Trophoblast cell (in vitro differentiated cells and primary cell): ENCODE results near the gene CPE.

Source experiments
- DNase-seq, 2 donors: peaks; one replicate each; pipeline ENCODE4 v3.0.0-alpha.2; 2016
- H2AFZ ChIP-seq: 2 replicates; pipeline ENCODE4 v1.6.1; 2013; ENCODE audit warnings: low read length, moderate library complexity, mild to moderate bottlenecking; ENCODE audit not compliant: insufficient read depth, poor library complexity
- H2AK5ac ChIP-seq: 2 replicates; pipeline ENCODE4 v1.6.1; 2013; ENCODE audit warnings: mild to moderate bottlenecking, low read length
- H2BK120ac ChIP-seq: 2 replicates; pipeline ENCODE4 v1.6.1; 2013; ENCODE audit warnings: low read length, mild to moderate bottlenecking, moderate library complexity; ENCODE audit not compliant: insufficient read depth, poor library complexity
- H2BK12ac ChIP-seq: 2 replicates; pipeline ENCODE4 v1.6.1; 2013; ENCODE audit warnings: mild to moderate bottlenecking, low read length, moderate library complexity
- H2BK5ac ChIP-seq: 2 replicates; pipeline ENCODE4 v1.6.1; 2013; ENCODE audit warnings: low read length, low read depth, moderate library complexity, mild to moderate bottlenecking; ENCODE audit not compliant: poor library complexity
- H3K14ac ChIP-seq: 2 replicates; pipeline ENCODE4 v1.6.1; 2013; ENCODE audit warnings: mild to moderate bottlenecking, low read length
- H3K18ac ChIP-seq: 2 replicates; pipeline ENCODE4 v1.6.1; 2013; ENCODE audit warnings: mild to moderate bottlenecking, low read length
- H3K23ac ChIP-seq: 2 replicates; pipeline ENCODE4 v1.6.1; 2013; ENCODE audit warnings: low read length
- H3K27ac ChIP-seq: 2 replicates; pipeline ENCODE4 v1.5.1; 2013; ENCODE audit warnings: low read depth, mild to moderate bottlenecking, inconsistent platforms, low read length, moderate library complexity
- H3K27me3 ChIP-seq: 2 replicates; pipeline ENCODE4 v1.6.1; 2013; ENCODE audit warnings: inconsistent platforms, mild to moderate bottlenecking, low read length, moderate library complexity; ENCODE audit not compliant: insufficient read depth
- H3K36me3 ChIP-seq, 2 experiments: 1 replicate in 1 of 2; 2 replicates in 1 of 2; pipeline ENCODE4 v1.6.1; 2013; ENCODE audit warnings: low read length in 2 of 2, mild to moderate bottlenecking in 2 of 2, moderate library complexity in 1 of 2; ENCODE audit not compliant: insufficient read depth in 2 of 2, control insufficient read depth in 1 of 2
- H3K4ac ChIP-seq: 2 replicates; pipeline ENCODE4 v1.6.1; 2013; ENCODE audit warnings: low read depth, mild to moderate bottlenecking, low read length, moderate library complexity
- H3K4me1 ChIP-seq, 2 experiments: 1 replicate in 1 of 2; 2 replicates in 1 of 2; pipeline ENCODE4 v1.6.1; 2013; ENCODE audit warnings: low read length in 2 of 2, mild to moderate bottlenecking in 2 of 2, moderate library complexity in 1 of 2; ENCODE audit not compliant: insufficient read depth in 2 of 2, control insufficient read depth in 1 of 2
- H3K4me2 ChIP-seq: 2 replicates; pipeline ENCODE4 v1.6.1; 2013; ENCODE audit warnings: inconsistent platforms, mild to moderate bottlenecking, low read length, moderate library complexity
- H3K4me3 ChIP-seq: 2 replicates; pipeline ENCODE4 v1.5.1; 2013; ENCODE audit warnings: mild to moderate bottlenecking, low read depth, low read length, inconsistent platforms
- H3K79me1 ChIP-seq: one replicate; pipeline ENCODE4 v1.6.1; 2013; ENCODE audit warnings: low read length
- H3K79me2 ChIP-seq: 2 replicates; pipeline ENCODE4 v1.6.1; 2013; ENCODE audit warnings: low read length, mild to moderate bottlenecking; ENCODE audit not compliant: control insufficient read depth, insufficient read depth, poor library complexity
- H3K9ac ChIP-seq: 2 replicates; pipeline ENCODE4 v1.6.1; 2013; ENCODE audit warnings: mild to moderate bottlenecking, low read length
- H3K9me3 ChIP-seq: 2 replicates; pipeline ENCODE4 v1.6.1; 2013; ENCODE audit warnings: low read depth, mild to moderate bottlenecking, control low read depth, inconsistent platforms, low read length; ENCODE audit not compliant: insufficient read depth
- H4K12ac ChIP-seq: 2 replicates; pipeline ENCODE4 v1.6.1; 2013; ENCODE audit warnings: low read depth, mild to moderate bottlenecking, low read length, moderate library complexity
- H4K8ac ChIP-seq: 2 replicates; pipeline ENCODE4 v1.6.1; 2013; ENCODE audit warnings: low read depth, mild to moderate bottlenecking, low read length, moderate library complexity
- H4K91ac ChIP-seq: one replicate; pipeline ENCODE4 v1.6.1; 2013; ENCODE audit warnings: low read depth, mild to moderate bottlenecking, low read length, moderate library complexity
- WGBS: extraction: QIAGEN DNeasy Blood & Tissue Kit; methylation state at CpG from one replicate; pipeline ENCODE4 v1.1.7; 2013; ENCODE audit warnings: missing lambda C conversion rate; ENCODE audit not compliant: insufficient read length, insufficient coverage; ENCODE audit errors: extremely low coverage; 5-methylcytosine and 5-hydroxymethylcytosine counted together

CPE gene

GRCh38 chr4:165504184-165504583 lies 125.4 kb downstream of the CPE start:
- H3K36me3 ChIP-seq, result no peaks in the 10 kb centered on the region
- no peak overlapping the region for H4K91ac ChIP-seq
- no peak overlapping the region for H2AFZ ChIP-seq
- no peaks in the 10 kb centered on the region for H3K79me1 ChIP-seq
- no peak overlapping the region for H3K4me2 ChIP-seq
- no peak overlapping the region for H2AK5ac ChIP-seq
- peaks cover 2 to 3% of the 10 kb centered on the region in 2 experiments for H3K4me1 ChIP-seq
- H4K8ac ChIP-seq, result no peak overlapping the region
- H2BK5ac ChIP-seq, result no peak overlapping the region
- H3K4ac ChIP-seq, result no peak overlapping the region
- H3K18ac ChIP-seq, result no peak overlapping the region
- peak overlapping the region; percentile 7 for H2BK120ac ChIP-seq
- no peak overlapping the region for H3K27ac ChIP-seq
- DNase-seq, result no peak
- WGBS, result no CpG with 5 or more reads among the region's 3 CpGs
- H3K4me3 ChIP-seq, result no peak overlapping the region
- H3K79me2 ChIP-seq, result no peaks in the 10 kb centered on the region
- no peak overlapping the region for H3K9ac ChIP-seq
- H4K12ac ChIP-seq, result no peak overlapping the region
- H2BK12ac ChIP-seq, result no peak overlapping the region
- H3K27me3 ChIP-seq, result no peaks in the 10 kb centered on the region
- H3K14ac ChIP-seq, result no peak overlapping the region
- H3K9me3 ChIP-seq, result no peaks in the 10 kb centered on the region
- no peak overlapping the region for H3K23ac ChIP-seq

GRCh38 chr4:165505958-165506837 lies 127.4 kb downstream of the CPE start:
- H3K79me2 ChIP-seq, result no peaks in the 10 kb centered on the region
- no peak overlapping the region for H3K27ac ChIP-seq
- H2BK12ac ChIP-seq, result no peak overlapping the region
- peaks cover 2 to 3% of the 10 kb centered on the region in 2 experiments for H3K4me1 ChIP-seq
- H3K9me3 ChIP-seq, result no peaks in the 10 kb centered on the region
- H3K9ac ChIP-seq, result no peak overlapping the region
- DNase-seq, result peak; percentile 50 to 89
- H3K4me3 ChIP-seq, result no peak overlapping the region
- no peaks in the 10 kb centered on the region for H3K27me3 ChIP-seq
- H3K79me1 ChIP-seq, result no peaks in the 10 kb centered on the region
- H3K14ac ChIP-seq, result no peak overlapping the region
- whole genome bisulfite sequencing, result no CpG with 5 or more reads among the region's 7 CpGs
- no peak overlapping the region for H2AFZ ChIP-seq
- H4K91ac ChIP-seq, result no peak overlapping the region
- H2AK5ac ChIP-seq, result no peak overlapping the region
- no peaks in the 10 kb centered on the region for H3K36me3 ChIP-seq
- H3K18ac ChIP-seq, result no peak overlapping the region
- H2BK5ac ChIP-seq, result no peak overlapping the region
- H3K23ac ChIP-seq, result no peak overlapping the region
- H3K4me2 ChIP-seq, result no peak overlapping the region
- H4K12ac ChIP-seq, result no peak overlapping the region
- H2BK120ac ChIP-seq, result no peak overlapping the region
- H4K8ac ChIP-seq, result no peak overlapping the region
- H3K4ac ChIP-seq, result no peak overlapping the region

DNA sequence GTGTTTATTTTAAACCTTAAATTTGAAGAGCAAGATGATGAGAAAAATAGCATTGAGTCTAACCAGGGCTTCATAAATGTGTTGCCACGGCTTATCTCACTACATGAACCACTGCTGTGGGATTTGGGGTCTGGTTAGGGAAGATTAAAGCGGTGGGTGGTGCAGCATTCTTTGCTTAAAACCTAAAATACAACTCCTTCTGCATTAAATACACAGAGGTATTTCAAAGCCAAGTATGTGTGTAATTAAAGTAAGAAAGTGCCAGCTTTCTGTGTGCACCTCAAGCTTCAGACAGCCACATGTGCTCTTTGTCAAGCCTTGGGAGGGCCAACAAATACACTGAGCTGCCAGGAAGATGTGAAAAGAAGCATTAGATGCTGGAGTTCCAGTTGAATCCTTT lies 128.0 kb downstream of the CPE start:
- H4K12ac ChIP-seq, result no peak overlapping the region
- no peak overlapping the region for H2BK12ac ChIP-seq
- H3K9me3 ChIP-seq, result no peaks in the 10 kb centered on the region
- H3K14ac ChIP-seq, result no peak overlapping the region
- H2AFZ ChIP-seq, result no peak overlapping the region
- WGBS, result no CpG with 5 or more reads among the region's 2 CpGs
- no peak overlapping the region for H4K91ac ChIP-seq
- no peak overlapping the region for H2AK5ac ChIP-seq
- H4K8ac ChIP-seq, result no peak overlapping the region
- H3K79me1 ChIP-seq, result no peaks in the 10 kb centered on the region
- peaks cover 2 to 3% of the 10 kb centered on the region in 2 experiments for H3K4me1 ChIP-seq
- H3K27me3 ChIP-seq, result no peaks in the 10 kb centered on the region
- no peak overlapping the region for H3K9ac ChIP-seq
- no peak overlapping the region for H2BK120ac ChIP-seq
- H3K27ac ChIP-seq, result no peak overlapping the region
- no peak overlapping the region for H3K4me2 ChIP-seq
- H3K4ac ChIP-seq, result no peak overlapping the region
- DNase-seq, result no peak
- H3K23ac ChIP-seq, result no peak overlapping the region
- H3K4me3 ChIP-seq, result no peak overlapping the region
- H3K79me2 ChIP-seq, result no peaks in the 10 kb centered on the region
- H3K18ac ChIP-seq, result no peak overlapping the region
- no peak overlapping the region for H2BK5ac ChIP-seq
- no peaks in the 10 kb centered on the region for H3K36me3 ChIP-seq

- no peak overlapping the region for H3K27ac ChIP-seq
- H3K4ac ChIP-seq, result no peak overlapping the region
- H2BK120ac ChIP-seq, result no peak overlapping the region
- no peak overlapping the region for H3K4me2 ChIP-seq
- H3K36me3 ChIP-seq, result no peaks in the 10 kb centered on the region
- H2BK12ac ChIP-seq, result no peak overlapping the region
- H2AK5ac ChIP-seq, result no peak overlapping the region
- peaks cover 2 to 4% of the 10 kb centered on the region in 2 experiments for H3K4me1 ChIP-seq
- H3K14ac ChIP-seq, result no peak overlapping the region
- H3K23ac ChIP-seq, result no peak overlapping the region
- H3K4me3 ChIP-seq, result no peak overlapping the region
- no peak overlapping the region for H2BK5ac ChIP-seq
- no CpG with 5 or more reads among the region's 9 CpGs for WGBS
- no peak overlapping the region for H4K8ac ChIP-seq
- no peak for DNase-seq
- H3K9me3 ChIP-seq, result no peaks in the 10 kb centered on the region
- H2AFZ ChIP-seq, result no peak overlapping the region
- no peaks in the 10 kb centered on the region for H3K79me1 ChIP-seq
- H4K12ac ChIP-seq, result no peak overlapping the region
- no peaks in the 10 kb centered on the region for H3K27me3 ChIP-seq
- H3K79me2 ChIP-seq, result no peaks in the 10 kb centered on the region
- no peak overlapping the region for H3K18ac ChIP-seq
- H4K91ac ChIP-seq, result no peak overlapping the region
- no peak overlapping the region for H3K9ac ChIP-seq
Observed at GRCh38 chr4:165507381-165507780, 128.6 kb downstream of the CPE start.
